Loucy (cell line): ENCODE measurements around the gene CENPC.

Source experiments
- CTCF ChIP-seq: fragments of 200-600 bp; sonication (generic); conservative IDR thresholded peaks from 2 replicates; pipeline ENCODE4 v1.5.1; 2014; ENCODE audit warnings: mild to moderate bottlenecking, antibody characterized with exemption, low read length
- EZH2phosphoT487 ChIP-seq: fragments of 200-600 bp; IDR thresholded peaks from 2 replicates; pipeline ENCODE4 v1.6.1; 2018; ENCODE audit warnings: antibody characterized with exemption, mild to moderate bottlenecking, moderate library complexity, borderline replicate concordance

GRCh38 chr4:67437974-67438713, 107.2 kb downstream of the CENPC start:
- TF ChIP-seq EZH2phosphoT487 (no peak), CTCF (no peak)
